Vagina (tissue), 2 donors: ENCODE measurements around the gene ITIH5.

ENCODE experiments used
- POLR2A ChIP-seq, 2 donors: fragments of 450-650 bp; IDR thresholded peaks; one replicate each; pipeline ENCODE4 v1.6.1; 2017; ENCODE audit warnings: antibody characterized with exemption in 2 of 2, mild to moderate bottlenecking in 2 of 2, moderate library complexity in 2 of 2
- POLR2AphosphoS5 ChIP-seq, 2 donors: sonication (generic); formaldehyde crosslinking; IDR thresholded peaks; one replicate each; pipeline ENCODE4 v1.9.0; 2017; ENCODE audit warnings: antibody characterized with exemption in 2 of 2, mild to moderate bottlenecking in 2 of 2, low read depth in 1 of 2; ENCODE audit not compliant: insufficient read depth in 1 of 2
- TF ChIP-seq, protein P1 (sequence below), 3 experiments: fragments of 450-650 bp in 2 of 3; fragments of 200-600 bp in 1 of 3; sonication (generic) in 1 of 3; IDR thresholded peaks; one replicate each; pipeline ENCODE4 v1.5.1; 2017 to 2019; ENCODE audit warnings: antibody characterized with exemption in 3 of 3, mild to moderate bottlenecking in 2 of 3, moderate library complexity in 2 of 3

DNA sequence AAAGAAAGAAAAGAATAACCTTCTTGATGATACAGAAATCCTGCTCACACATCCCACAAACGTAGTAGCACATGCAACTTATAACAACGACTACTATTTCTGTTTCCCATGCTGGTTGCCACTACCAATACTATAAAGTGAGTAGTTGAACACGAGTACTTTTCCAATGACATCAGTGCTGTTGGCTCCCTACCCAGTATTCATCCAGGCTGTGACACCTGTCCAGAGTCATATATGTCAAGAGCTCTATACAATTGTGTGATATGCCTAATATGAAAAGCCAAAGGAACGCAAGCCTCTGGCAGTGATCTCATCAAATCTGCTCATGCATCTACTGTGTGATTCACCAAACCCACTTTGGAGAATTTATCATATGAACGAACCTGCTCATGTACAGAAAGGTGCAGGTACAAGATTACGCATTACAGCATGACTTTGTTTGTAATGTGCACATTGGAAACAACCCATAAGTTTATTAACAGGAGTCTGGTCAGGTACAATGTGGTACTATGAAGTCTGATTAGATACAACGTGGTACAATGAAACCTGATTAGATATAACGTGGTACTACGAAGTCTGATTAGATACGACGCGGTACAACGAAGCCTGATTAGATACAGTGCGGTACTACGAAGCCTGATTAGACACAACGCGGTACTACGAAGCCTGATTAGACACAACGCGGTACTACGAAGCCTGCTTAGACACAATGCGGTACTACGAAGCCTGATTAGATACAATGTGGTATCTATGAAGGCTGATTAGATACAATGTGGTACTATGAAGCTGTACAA lies 5.8 kb upstream of the ITIH5 start:
- no peak for TF ChIP-seq POLR2A (IDR thresholded peaks at IDR 0.05)
- no peak for TF ChIP-seq POLR2AphosphoS5 (IDR thresholded peaks at IDR 0.05; ENCODE audit: insufficient read depth in 1 of 2, low read depth in 1 of 2)
- TF ChIP-seq, protein P1, sequence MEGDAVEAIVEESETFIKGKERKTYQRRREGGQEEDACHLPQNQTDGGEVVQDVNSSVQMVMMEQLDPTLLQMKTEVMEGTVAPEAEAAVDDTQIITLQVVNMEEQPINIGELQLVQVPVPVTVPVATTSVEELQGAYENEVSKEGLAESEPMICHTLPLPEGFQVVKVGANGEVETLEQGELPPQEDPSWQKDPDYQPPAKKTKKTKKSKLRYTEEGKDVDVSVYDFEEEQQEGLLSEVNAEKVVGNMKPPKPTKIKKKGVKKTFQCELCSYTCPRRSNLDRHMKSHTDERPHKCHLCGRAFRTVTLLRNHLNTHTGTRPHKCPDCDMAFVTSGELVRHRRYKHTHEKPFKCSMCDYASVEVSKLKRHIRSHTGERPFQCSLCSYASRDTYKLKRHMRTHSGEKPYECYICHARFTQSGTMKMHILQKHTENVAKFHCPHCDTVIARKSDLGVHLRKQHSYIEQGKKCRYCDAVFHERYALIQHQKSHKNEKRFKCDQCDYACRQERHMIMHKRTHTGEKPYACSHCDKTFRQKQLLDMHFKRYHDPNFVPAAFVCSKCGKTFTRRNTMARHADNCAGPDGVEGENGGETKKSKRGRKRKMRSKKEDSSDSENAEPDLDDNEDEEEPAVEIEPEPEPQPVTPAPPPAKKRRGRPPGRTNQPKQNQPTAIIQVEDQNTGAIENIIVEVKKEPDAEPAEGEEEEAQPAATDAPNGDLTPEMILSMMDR (IDR thresholded peaks at IDR 0.05), result no peak
